22Rv1 (cell line): ENCODE results near the gene ZGLP1.

ENCODE experiments used
- H3K27ac ChIP-seq: fragments of 450-650 bp; 2 replicates; pipeline ENCODE4 v1.5.1; 2017
- ZFX ChIP-seq: fragments of 450-650 bp; IDR thresholded peaks from 2 replicates; pipeline ENCODE4 v1.6.1; 2017; ENCODE audit warnings: antibody characterized with exemption, borderline replicate concordance
- TF ChIP-seq, protein P1 (sequence below): fragments of 450-650 bp; IDR thresholded peaks from 2 replicates; pipeline ENCODE4 v1.5.1; 2017; ENCODE audit warnings: mild to moderate bottlenecking

The ZGLP1 gene

DNA sequence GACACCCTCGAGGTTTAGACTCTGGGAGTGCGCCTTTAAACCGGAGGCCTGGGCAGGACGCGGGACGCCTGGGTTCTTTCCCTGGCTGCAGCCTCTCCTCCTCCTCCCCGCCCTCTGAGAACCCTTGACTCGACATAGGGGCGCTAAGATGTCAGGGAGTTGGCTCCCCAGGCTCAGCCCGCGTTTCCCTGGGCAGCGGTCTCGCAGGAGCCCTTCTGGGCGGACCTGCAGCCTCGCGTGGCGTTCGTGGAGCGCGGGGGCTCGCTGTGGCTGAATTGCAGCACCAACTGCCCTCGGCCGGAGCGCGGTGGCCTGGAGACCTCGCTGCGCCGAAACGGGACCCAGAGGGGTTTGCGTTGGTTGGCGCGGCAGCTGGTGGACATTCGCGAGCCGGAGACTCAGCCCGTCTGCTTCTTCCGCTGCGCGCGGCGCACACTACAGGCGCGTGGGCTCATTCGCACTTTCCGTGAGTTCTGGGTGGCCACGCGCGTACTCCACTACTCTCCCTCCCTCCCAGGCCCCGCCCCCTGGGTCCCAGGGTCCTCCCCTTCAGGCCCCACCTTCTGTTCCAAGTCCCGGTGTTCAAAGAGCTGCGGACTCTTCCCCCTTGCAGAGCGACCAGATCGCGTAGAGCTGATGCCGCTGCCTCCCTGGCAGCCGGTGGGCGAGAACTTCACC lies 18.6 kb downstream of the ZGLP1 start:
- TF ChIP-seq, protein P1, sequence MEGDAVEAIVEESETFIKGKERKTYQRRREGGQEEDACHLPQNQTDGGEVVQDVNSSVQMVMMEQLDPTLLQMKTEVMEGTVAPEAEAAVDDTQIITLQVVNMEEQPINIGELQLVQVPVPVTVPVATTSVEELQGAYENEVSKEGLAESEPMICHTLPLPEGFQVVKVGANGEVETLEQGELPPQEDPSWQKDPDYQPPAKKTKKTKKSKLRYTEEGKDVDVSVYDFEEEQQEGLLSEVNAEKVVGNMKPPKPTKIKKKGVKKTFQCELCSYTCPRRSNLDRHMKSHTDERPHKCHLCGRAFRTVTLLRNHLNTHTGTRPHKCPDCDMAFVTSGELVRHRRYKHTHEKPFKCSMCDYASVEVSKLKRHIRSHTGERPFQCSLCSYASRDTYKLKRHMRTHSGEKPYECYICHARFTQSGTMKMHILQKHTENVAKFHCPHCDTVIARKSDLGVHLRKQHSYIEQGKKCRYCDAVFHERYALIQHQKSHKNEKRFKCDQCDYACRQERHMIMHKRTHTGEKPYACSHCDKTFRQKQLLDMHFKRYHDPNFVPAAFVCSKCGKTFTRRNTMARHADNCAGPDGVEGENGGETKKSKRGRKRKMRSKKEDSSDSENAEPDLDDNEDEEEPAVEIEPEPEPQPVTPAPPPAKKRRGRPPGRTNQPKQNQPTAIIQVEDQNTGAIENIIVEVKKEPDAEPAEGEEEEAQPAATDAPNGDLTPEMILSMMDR: no peak
- no peak for TF ChIP-seq ZFX
- peak overlapping the region; percentile 87 for H3K27ac ChIP-seq

DNA sequence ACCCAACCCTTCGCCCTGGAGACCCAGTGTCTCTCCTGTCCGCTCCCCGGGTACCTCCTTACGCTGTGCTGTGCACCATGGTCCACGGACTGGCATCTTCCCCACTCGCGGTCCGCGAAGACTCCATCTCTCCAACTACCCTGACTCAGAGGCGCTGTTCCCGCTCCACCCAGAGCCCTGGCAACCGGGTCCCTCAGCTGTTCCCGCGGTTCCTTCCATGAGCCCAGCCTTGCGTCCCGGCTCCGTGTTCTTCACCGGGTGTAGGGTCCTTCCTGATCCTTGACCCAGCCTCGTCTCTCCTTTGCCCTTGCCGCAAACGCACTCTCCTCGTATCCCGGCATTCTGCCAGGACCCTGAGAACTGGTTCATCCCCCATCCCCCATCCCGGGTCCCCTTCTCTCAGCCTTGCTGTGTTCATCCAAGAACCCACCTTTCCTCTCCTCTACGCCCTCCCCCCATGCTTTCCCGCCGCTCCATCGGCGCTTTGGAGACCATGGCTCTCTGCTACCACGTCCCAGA lies 19.2 kb downstream of the ZGLP1 start:
- TF ChIP-seq, protein P1: no peak
- TF ChIP-seq ZFX: no peak
- peak overlapping the region; percentile 87 for H3K27ac ChIP-seq

DNA sequence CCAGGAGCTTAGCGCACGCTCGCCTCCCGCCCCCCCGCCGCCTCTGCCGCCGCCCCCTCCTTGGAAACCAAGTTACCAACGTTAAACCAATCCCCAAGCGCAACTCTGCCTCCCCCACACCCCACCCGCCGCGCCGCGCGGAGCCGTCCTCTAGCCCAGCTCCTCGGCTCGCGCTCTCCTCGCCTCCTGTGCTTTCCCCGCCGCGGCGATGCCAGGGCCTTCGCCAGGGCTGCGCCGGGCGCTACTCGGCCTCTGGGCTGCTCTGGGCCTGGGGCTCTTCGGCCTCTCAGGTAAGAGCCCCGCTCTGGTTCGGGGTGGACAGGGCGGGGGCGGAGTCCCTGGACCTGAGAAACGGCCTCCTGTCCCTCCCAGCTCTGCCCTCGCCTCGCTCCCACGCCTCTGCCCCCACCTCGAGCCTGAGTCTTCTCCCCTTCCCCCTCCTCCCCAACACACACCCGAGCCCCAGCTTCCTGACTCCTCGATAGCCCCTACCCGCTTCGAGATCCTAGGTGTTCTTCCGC lies 19.7 kb downstream of the ZGLP1 start, which contains the start of gene ICAM5:
Gene ICAM5 (plus strand): TSS at position 117 of the 521 bp plus-strand sequence. CDS start 92 bp downstream, at position 209.
- TF ChIP-seq, protein P1: no peak
- no peak for TF ChIP-seq ZFX
- peak within 1 kb of the TSS; percentile 87 for H3K27ac ChIP-seq

DNA sequence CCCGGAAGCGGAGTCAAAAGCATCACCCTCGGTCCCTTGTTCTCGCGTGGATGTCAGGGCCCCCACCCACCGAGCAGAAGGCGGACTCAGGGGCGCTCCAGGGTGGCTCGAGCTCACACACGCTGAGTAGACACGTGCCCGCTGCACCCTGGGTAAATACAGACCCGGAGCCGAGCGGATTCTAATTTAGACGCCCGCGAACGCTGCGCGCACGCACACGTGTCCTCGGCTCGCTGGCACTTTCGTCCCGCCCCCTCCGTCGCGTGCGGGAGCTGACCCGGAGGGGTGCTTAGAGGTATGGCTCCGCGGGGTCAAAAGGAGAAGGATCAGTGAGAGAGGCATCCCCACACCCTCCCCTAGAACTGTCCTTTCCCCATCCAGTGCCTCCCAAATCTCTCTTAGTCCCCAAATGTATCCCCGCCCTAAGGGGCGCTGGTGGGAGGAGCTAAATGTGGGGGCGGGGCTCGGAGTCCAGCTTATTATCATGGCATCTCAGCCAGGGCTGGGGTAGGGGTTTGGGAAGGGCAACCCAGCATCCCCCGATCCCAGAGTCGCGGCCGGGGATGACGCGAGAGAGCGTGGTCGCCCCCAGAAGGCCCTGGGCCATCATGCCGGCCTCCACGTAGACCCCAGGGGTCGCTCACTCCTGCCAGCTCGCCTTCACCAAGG lies 20.3 kb downstream of the ZGLP1 start:
- peak overlapping the region; percentile 87 for H3K27ac ChIP-seq
- no peak for TF ChIP-seq ZFX
- TF ChIP-seq, protein P1: no peak

DNA sequence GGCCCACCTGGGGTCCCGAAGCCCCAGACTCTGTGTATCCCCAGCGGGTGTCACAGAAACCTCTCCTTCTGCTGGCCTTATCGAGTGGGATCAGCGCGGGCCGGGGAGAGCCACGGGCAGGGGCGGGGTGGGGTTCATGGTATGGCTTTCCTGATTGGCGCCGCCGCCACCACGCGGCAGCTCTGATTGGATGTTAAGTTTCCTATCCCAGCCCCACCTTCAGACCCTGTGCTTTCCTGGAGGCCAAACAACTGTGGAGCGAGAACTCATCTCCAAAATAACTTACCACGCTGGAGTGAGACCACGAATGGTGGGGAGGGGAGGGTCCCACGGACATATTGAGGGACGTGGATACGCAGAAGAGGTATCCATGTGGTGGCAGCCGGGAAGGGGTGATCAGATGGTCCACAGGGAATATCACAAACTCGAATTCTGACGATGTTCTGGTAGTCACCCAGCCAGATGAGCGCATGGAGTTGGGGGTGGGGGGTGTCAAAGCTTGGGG lies 20.9 kb downstream of the ZGLP1 start:
- H3K27ac ChIP-seq: peak overlapping the region; percentile 87

DNA sequence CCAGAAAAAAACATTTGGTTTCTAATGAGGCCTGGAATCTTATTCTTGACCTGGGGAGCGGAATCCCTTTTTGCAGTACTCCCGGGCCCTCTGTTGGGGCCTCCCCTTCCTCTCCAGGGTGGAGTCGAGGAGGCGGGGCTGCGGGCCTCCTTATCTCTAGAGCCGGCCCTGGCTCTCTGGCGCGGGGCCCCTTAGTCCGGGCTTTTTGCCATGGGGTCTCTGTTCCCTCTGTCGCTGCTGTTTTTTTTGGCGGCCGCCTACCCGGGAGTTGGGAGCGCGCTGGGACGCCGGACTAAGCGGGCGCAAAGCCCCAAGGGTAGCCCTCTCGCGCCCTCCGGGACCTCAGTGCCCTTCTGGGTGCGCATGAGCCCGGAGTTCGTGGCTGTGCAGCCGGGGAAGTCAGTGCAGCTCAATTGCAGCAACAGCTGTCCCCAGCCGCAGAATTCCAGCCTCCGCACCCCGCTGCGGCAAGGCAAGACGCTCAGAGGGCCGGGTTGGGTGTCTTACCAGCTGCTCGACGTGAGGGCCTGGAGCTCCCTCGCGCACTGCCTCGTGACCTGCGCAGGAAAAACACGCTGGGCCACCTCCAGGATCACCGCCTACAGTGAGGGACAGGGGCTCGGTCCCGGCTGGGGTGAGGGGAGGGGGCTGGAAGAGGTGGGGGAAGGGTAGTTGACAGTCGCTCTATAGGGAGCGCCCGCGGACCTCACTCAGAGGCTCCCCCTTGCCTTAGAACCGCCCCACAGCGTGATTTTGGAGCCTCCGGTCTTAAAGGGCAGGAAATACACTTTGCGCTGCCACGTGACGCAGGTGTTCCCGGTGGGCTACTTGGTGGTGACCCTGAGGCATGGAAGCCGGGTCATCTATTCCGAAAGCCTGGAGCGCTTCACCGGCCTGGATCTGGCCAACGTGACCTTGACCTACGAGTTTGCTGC lies 22.5 kb downstream of the ZGLP1 start, which contains the start of gene ICAM4:
Gene ICAM4 (plus strand): TSS at position 153 of the 935 bp plus-strand sequence. CDS start 58 bp downstream, at position 211.
- TF ChIP-seq, protein P1: no peak
- no peak for TF ChIP-seq ZFX
- no peak within 1 kb of the TSS for H3K27ac ChIP-seq

More for the DNA sequence above, 20.9 kb downstream of the ZGLP1 start:
- TF ChIP-seq, protein P1: no peak
- no peak for TF ChIP-seq ZFX
